BJ (cell line): ENCODE results near the gene C10orf53. TPM values are rescaled to one million over a fixed set of nuclear protein-coding genes. Genes with fewer than 3 reads are reported as not detected.

ENCODE experiments used
- CTCF ChIA-PET: fragments of 350-600 bp; formaldehyde crosslinking; extraction: SDS; loops from one replicate; lab custom pipeline; 2021; ENCODE audit warnings: antibody characterized with exemption, inconsistent platforms; lab: Yijun Ruan, JAX
- POLR2A ChIA-PET: fragments of 300-600 bp; sonication (Branson Sonifier 250); formaldehyde crosslinking; extraction: SDS; loops from one replicate; lab custom pipeline; 2021; ENCODE audit warnings: antibody characterized with exemption; lab: Charles Lee
- DNase-seq: peaks from one replicate; pipeline ENCODE4 v3.0.0-alpha.2; 2011; ENCODE audit warnings: low read depth
- H3K27me3 ChIP-seq: 2 replicates; pipeline ENCODE4 v1.6.0; 2011; ENCODE audit warnings: low read length; ENCODE audit not compliant: control insufficient read depth, insufficient read depth
- H3K36me3 ChIP-seq: 2 replicates; pipeline ENCODE4 v1.5.1; 2011; ENCODE audit warnings: low read length; ENCODE audit not compliant: control insufficient read depth, insufficient read depth
- H3K4me3 ChIP-seq: 2 replicates; pipeline ENCODE4 v1.5.1; 2011; ENCODE audit warnings: low read depth, mild to moderate bottlenecking, control low read depth, low read length
- CTCF ChIP-seq: IDR thresholded peaks from 2 replicates; pipeline ENCODE4 v1.5.1; 2011; ENCODE audit warnings: low read depth, mild to moderate bottlenecking, control low read depth, inconsistent platforms, low read length, moderate library complexity; ENCODE audit not compliant: insufficient read depth
- polyA plus RNA-seq: library from polyadenylated mRNA; depleted of rRNA; stranded (reverse); fragments of >200 nt; gene quantifications from 2 replicates; pipeline ENCODE4 v1.2.3, GENCODE V29; 2011

The C10orf53 gene
- polyA plus RNA-seq, 1 experiment, result not detected

DNA sequence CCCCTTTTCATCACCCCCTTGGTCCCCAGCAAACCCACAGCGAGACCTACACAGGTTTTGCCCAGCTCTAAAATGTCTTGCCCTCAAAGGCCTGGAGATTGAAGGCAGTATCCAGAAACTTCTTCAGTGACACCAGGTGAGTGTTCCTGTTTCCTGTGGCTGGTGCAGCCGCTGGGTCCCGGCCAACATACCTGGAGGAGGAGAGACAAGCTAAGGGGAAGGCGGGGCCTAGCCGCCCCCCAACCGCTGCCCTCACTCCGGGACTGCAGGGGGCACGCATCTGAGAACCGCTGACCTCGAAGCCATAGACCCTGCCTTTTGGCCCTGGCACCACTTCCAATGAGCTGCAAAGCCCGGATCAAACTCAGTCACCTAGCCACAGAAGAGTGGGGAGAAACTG lies 55.7 kb downstream of the C10orf53 start:
- H3K36me3 ChIP-seq, result no peaks in the 10 kb centered on the region
- H3K4me3 ChIP-seq, result no peak overlapping the region
- ChIA-PET CTCF (interaction anchor here (1.3 kb wide), 1 partner anchor 15 kb away, joined by 4 read pairs; no protein-coding TSS in a partner anchor), POLR2A (no interaction called here)
- DNase-seq, result no peak
- no peak for TF ChIP-seq CTCF
- no peaks in the 10 kb centered on the region; the same call in none of the 2 replicates for H3K27me3 ChIP-seq

GRCh38 chr10:49735848-49736563 lies 56.6 kb downstream of the C10orf53 start:
- TF ChIP-seq CTCF, result no peak
- no peak for DNase-seq
- no peak overlapping the region for H3K4me3 ChIP-seq
- ChIA-PET CTCF (no interaction called here), POLR2A (no interaction called here)
- no peaks in the 10 kb centered on the region; the same call in none of the 2 replicates for H3K27me3 ChIP-seq
- H3K36me3 ChIP-seq, result no peaks in the 10 kb centered on the region

DNA sequence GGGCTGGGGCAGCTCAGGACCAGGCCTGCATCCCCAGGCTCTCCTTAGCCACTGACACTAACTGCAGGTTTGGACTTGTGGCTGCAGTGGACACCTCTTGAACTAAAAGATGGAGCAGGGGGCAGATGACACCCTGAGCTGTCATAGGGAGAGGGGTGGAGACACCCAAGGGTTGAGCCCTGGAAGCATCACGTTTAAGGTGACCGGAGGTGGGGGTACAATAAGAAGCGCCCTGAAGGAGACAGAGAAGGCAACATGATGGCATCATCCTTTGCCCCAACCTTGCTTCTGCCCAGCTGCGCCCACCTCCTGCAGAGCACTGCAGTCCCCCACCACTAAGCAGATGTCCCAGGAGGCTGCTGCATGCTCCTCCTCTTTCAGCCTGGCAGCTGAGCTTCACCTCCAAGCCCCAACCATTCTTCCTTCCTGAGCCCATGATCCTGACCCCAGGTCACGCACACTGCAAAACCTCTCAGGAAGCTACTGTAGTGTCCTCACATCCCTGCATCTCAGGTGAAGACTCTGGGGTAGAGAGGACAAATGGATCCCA lies 57.2 kb downstream of the C10orf53 start:
- DNase-seq, result no peak
- Histone ChIP-seq H3K27me3 (no peaks in the 10 kb centered on the region; the same call in none of the 2 replicates), H3K4me3 (no peak overlapping the region), H3K36me3 (no peaks in the 10 kb centered on the region)
- ChIA-PET POLR2A (no interaction called here), CTCF (no interaction called here)
- no peak for TF ChIP-seq CTCF

GRCh38 chr10:49737474-49738201 lies 58.2 kb downstream of the C10orf53 start:
- DNase-seq, result no peak
- Histone ChIP-seq H3K27me3 (no peaks in the 10 kb centered on the region; the same call in none of the 2 replicates), H3K4me3 (no peak overlapping the region), H3K36me3 (no peaks in the 10 kb centered on the region)
- ChIA-PET CTCF (no interaction called here), POLR2A (no interaction called here)
- TF ChIP-seq CTCF, result no peak
